Raji (cell line): ENCODE measurements around the gene MFSD2A.

Source experiments
- POLR2A ChIP-seq: IDR thresholded peaks from 2 replicates; pipeline ENCODE4 v1.6.1; 2011; ENCODE audit warnings: low read depth, low read length, control low read depth; ENCODE audit not compliant: insufficient read depth

The MFSD2A gene

DNA sequence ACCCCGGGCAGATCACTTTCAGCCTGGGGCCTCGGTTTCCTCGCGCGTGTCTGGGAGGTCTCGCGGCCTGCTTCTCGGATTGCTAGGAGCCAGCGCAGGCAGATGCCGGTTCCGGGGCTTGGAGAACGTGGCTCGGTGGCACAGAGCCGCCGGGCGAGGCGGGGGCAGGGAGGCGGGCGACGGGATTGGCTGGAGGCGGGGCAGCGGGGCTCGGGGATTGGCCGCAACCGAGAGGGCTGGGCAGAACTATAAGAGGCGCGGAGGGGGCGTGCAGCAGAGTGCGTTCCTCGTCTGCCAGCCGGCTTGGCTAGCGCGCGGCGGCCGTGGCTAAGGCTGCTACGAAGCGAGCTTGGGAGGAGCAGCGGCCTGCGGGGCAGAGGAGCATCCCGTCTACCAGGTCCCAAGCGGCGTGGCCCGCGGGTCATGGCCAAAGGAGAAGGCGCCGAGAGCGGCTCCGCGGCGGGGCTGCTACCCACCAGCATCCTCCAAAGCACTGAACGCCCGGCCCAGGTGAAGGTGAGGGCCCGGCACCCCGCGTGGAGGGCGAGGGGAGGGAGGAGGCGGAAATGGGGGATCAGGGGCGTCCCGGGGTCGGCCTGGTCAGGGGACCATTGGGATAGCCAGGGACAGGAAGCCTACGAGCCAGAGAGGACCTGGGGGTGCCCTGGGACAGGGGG lies at the start of gene MFSD2A:
Gene MFSD2A, plus strand, starts transcription at position 276 of the 677 bp plus-strand sequence. Its CDS starts 148 bp downstream, at position 424.
- peak; percentile 97 for TF ChIP-seq POLR2A

DNA sequence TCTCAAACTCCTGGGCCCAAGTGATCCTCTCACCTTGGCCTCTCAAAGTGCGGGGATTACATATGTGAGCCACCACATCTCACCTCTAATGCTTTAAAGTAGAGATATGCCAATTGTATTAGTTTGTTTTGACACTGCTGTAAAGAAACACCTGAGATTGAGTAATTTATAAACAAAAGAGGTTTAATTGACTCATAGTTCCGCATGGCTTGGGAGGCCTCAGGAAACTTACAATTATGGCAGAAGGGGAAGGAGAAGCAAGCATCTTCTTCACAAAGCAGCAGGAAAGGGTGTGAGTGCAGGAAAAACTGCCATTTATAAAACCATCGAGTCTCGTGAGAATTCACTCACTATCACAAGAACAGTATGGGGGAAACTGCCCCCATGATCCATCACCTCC lies 49.8 kb upstream of the MFSD2A start:
- TF ChIP-seq POLR2A = no peak

- no peak for TF ChIP-seq POLR2A
These were observed 47.2 kb upstream of the MFSD2A start for GRCh38 chr1:39907528-39908453.

DNA sequence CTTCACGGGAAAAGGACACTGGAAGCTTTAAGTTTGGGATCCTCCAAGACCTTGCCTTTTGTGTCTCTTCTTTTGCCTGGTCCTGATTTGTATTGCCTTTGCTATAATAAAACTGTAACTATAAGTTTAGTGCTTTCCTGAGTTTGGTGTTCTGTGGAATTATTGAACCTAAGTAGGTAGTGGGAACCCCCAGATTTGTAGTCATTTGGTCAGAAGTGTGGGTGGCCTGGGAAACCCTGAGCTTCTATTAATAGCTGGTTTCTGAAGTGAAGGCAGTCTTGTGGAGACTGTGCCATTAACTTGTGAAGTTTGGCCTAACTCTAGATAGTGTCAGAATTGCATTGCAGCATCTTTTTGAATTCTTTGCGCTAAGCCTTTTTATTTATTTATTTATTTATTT lies 46.4 kb upstream of the MFSD2A start:
- no peak for TF ChIP-seq POLR2A

GRCh38 chr1:39910263-39910662 lies 44.7 kb upstream of the MFSD2A start:
- no peak for TF ChIP-seq POLR2A

- TF ChIP-seq POLR2A = no peak
These were observed 39.3 kb upstream of the MFSD2A start for GRCh38 chr1:39915499-39916129.

DNA sequence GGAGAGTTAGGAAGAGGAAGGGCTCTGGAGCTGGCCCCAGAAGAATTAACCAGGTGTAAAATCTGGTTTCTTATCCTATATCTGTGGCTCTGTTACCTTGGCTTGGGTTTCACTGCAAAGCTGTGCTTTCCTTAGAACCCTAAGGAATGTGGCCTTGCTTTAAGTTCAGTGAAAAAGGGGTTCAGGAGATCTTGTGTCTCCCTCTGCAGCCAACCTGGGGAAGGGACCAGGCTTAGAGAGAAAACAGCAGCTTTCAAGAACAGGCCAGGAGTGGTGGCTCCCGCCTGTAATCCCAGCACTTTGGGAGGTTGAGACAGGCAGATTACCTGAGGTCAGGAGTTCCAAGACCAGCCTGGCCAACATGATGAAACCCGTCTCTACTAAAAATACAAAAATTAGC lies 37.1 kb upstream of the MFSD2A start:
- no peak for TF ChIP-seq POLR2A

DNA sequence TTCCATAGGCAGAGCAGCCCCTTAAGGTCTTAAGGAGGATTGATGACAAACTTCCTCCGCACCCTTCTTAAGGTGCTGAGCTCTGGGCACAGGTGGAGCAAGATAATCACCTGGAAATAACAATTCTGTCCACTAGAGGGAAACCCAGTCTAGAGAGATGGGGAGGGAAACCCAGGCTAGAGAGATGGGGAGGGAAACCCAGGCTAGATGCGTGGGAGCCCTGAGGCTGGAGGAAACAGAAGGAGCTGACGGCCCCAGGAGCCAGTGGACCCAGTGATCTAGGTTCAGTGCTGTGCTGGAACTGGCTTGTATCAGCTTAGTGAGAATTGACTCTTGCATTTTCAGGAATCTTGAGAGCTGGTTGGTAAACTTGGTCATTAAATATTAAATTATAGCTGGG lies 35.4 kb upstream of the MFSD2A start:
- TF ChIP-seq POLR2A = no peak

- no peak for TF ChIP-seq POLR2A
These were observed 32.7 kb upstream of the MFSD2A start for GRCh38 chr1:39922251-39922688.

DNA sequence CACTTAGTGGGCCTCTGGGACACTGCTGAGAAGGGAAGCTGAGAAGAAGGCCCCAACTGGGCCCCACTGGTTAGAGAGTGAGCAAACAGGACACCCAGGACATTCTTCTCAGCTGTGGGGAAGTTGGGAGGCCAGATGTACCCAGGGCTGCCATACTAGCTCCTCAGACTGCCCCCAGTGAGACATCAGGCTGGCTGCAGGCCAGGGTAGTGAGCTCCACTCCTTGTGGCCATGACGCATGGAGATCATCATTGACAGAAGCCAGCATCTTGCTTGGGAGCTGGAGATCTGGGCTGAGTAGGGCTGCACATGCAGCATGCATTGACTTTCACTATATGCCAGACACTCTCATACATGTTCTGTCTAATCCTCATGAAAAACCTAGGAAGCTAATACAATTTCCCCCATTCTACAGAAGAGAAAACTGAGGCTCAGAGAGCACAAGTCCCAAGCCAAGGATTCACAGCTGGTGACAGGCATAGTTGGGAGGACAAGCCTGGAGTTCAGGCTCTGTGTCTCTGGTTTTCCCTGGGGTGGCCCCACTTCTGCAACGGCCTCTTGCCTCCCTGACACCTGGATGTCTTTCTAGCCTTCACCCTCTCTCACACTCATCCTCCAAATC lies 29.1 kb upstream of the MFSD2A start:
- no peak for TF ChIP-seq POLR2A

DNA sequence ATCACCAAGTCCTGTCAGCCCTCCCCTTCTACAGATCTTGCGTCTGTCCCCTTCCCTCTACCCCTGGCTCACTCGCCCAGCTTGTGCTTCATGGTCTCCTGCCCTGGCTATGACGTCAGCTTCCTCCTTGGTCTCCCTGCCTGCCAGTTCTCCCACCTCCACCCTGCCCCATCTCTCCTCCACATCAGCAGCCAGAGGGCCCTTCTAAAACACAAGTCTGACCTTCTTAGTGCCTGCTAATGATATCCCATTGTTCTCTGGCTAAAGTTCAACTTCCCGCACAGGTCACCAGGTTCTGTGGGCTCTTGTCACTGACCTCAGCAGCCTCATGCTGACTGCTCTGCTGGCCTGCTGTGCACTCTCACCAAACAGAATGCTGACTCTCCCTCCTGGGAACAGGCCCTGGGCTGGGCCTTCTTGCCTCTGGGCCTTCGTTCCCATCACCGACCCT lies 28.6 kb upstream of the MFSD2A start:
- TF ChIP-seq POLR2A = no peak

DNA sequence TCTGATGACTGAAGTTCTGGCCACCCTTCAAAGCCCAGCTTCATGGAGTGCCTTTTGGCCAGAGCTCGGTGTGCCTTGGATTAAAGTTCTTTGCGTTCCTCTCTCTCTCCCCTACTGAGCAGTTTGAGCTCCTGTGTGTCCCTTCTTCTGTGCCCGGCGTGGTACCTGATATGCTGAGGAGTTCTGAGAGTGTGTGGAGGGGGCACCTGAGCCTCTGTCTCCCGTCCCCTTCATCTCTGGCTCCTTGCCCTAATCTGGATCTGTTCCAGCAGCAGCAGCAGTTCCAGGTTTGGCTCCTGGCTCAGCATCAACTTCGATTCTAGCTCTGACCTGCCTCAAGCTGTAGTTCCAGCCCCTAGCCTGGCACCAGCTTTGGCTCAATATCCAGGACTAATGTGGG lies 28.1 kb upstream of the MFSD2A start:
- no peak for TF ChIP-seq POLR2A

DNA sequence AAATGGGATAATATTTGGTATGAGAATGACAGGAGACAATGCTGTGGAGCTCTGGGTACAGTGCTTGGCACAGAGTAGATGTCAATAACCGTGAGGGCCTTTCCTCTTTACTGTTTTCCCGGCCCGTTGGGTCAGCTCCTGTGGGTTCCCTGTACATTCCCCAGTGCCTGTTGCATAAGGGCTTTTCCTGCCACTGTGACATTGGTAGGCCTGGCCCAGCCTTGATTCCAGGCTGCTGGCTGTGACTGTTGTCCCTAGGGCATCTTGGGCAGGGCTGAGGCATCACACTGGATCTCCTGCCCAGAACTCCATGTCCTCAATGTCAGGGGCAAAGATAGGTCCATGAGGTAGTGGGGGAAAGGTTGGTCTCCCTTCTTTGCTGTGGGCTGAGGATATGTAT lies 27.4 kb upstream of the MFSD2A start:
- no peak for TF ChIP-seq POLR2A

GRCh38 chr1:39928809-39929587 lies 25.9 kb upstream of the MFSD2A start:
- TF ChIP-seq POLR2A = no peak
